HEK293 (cell line): ENCODE data around the gene C16orf86.

Experiments used
- CTCF ChIP-seq: fragments of 450-650 bp; formaldehyde crosslinking; IDR thresholded peaks from 2 replicates; pipeline ENCODE4 v1.5.1; 2016; ENCODE audit warnings: missing biosample characterization, missing genetic modification characterization
- ZNF560 ChIP-seq: fragments of 450-650 bp; formaldehyde crosslinking; IDR thresholded peaks from 2 replicates; pipeline ENCODE4 v1.5.1; 2017; ENCODE audit warnings: missing biosample characterization, missing genetic modification characterization, borderline replicate concordance

- no peak for TF ChIP-seq CTCF (tag by site-specific recombination)
- no peak for TF ChIP-seq ZNF560 (tag by site-specific recombination)
Measured at GRCh38 chr16:67675999-67676398, 9.4 kb downstream of the C16orf86 start.
